HL-60/S4 treated with phorbol 12-myristate 13-acetate at 8.2 ng/mL for 4 days and 3 days (cell line): ENCODE results near the gene DCC.

Experiments used
- in situ Hi-C: fragments of 300-500 bp; cut with MboI; formaldehyde crosslinking; loops from 2 replicates; pipeline ENCODE4 v1.15.0; 2022; ENCODE audit warnings: low sequenced_read_pairs

Gene DCC

DNA sequence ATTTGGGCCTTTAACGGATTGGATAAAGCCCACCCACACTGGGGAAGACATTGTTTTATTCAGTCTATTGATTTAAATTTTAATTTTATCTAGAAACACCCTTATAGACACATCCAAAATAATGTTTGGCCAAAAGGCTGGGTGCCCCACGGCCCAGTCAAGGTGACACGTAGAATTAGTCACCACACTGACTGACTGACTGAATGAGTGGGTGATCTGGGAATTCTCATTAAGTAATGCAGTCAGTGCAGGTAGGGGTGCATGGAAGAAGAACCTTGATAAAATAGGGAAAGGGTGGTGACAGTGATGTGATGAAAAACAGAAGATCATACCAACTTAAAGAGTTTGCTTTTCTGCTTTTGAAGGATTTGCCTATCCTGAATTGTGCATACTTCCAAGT is 554.8 kb downstream of the DCC start:
- in situ Hi-C loops, result no loop called here

DNA sequence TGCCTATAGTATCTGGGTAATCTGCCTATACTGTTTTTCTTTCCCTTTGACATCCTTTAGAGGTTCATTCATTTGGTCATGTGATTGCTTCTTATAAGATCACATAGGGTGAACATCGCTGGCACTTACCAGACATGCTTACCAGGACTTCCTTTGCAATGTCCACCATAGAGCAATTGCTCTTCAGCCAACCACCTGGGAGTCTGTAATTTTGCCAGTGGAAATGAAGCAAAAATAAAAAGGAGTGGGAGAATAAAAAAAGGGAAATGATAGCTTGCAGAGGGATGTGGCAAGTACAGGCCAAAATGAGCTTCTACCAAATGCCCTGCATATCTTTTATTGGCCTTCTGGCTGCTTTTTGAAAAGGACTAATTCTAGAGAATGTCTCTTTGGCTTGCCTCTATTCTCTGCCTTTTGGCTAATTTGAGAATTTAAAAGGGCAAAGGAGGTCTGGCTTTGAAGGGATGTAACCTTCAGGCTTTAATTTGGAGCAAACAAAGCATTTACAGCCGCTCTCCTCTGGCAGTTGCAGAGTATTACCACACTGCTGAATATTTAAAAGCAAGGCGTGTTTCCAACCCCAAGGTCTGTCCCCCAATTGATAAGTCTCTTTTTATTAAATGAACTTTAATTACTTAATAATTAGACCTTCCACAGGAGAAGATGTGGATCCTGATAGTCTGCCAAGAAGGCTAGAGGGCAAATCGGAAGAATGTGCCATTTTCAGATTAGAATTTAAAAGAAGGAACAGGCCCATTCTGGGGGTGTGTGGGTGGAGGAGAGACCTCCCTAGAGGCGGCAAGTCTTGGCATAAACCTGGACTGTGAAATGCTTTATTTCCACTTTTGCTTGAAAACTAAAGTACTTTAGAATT is 557.9 kb downstream of the DCC start:
- in situ Hi-C loops, result no loop called here

DNA sequence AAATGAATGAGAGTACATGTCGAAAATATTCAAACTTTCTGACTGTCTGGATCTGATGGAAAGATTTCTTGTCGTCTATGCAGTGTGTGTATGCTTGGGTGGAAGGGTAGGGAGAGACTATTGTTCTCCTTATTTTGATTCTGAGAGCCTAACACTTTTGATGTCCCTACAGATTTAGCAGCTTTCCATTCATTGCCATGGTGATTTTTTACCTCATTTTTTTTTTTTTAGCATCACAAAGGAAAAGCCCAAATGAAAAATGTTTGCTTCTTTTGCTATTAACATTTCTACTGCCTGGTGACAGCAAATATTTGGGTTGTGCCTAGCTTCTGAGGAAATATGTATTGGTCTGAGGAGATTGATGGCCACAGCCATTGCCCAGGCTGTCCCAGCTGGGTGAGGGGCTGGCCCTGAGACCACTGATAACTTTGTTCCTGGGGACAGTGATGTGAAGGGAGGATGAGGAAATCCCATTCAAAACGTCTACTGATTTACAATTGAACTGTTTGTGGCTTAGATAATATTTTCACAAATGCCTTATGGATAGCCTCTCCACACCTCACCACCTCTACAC is 558.6 kb downstream of the DCC start:
- in situ Hi-C loops, result no loop called here

DNA sequence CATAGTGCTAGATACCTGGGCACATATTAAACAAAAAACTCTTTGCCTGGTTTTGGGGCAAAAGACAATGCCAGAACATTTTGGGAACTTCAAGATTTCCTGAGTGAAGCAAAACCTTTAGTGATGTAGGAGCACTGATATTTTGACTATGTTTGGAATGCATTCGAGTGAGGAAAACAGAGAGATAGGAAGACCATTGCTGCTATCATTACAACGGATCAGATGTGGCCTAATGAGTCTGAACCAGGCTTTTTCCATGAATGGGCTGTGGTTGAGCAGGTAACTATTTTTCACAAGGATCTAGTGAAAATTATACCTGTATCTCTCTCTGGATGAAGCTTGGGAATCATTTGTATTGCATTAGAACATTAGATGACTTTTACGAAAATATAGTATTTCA is 562.2 kb downstream of the DCC start:
- in situ Hi-C loops, result no loop called here

DNA sequence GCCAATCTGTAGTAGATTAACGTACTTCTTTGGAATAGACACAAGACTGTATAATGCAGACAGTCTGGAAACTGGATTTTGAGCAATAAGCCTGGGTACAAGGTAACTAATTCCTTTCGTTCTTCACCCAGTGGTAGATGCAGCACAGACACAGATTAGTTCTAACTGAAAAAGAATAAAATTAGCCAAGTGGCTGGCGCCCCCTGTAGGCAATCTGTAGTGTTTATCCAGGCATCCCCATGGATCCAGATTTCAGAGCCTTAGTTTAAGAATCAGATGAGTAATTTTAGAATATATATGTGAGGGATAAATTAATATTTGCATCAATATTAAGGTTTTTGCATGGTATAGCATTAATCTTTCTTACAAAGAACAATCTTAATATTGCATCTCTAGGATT is 563.9 kb downstream of the DCC start:
- in situ Hi-C loops, result no loop called here

GRCh38 chr18:52907543-52908308 is 567.7 kb downstream of the DCC start:
- in situ Hi-C loops, result no loop called here

GRCh38 chr18:52914148-52914547 is 574.2 kb downstream of the DCC start:
- in situ Hi-C loops, result no loop called here

- in situ Hi-C loops, result no loop called here
Observed at GRCh38 chr18:52920665-52921064, 580.7 kb downstream of the DCC start.

DNA sequence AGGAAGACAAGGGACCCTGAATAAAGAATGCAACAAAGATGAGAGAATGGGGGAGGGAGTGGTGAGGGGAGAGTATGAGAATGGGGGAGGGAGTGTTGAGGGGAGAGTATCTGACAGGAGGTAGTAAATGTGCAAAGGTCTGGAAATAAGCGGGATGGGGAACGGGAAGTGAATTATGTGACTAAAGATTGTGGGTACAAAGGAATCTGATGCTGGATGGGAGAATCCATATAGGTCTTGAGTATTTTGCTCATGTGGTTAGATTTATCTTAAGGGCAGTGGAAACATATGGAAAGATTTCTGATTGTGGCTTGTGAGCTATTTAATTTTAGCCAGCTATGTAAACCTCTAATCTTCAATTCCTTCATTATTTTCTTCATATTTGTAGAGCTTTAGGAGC is 593.4 kb downstream of the DCC start:
- in situ Hi-C loops, result no loop called here

- in situ Hi-C loops, result no loop called here
Observed at GRCh38 chr18:52936931-52937330, 596.9 kb downstream of the DCC start.

DNA sequence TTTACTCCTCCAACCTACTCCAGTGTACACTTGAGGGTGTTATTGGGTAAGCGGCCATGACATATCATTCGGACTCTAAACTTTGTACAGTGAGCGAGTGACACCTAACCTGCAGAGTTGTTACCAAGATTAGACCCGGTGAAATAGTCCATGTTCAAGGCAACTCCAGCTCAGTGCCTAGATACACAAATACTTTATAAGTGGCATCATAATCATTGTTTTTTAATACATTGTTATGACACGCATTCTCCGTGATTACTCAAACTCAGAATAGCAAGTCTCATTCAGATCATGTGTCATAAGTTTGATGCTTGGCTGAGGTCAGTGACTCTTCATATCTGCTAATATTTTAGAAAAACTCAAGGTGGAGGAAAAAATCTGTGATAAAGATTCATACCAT is 597.8 kb downstream of the DCC start:
- in situ Hi-C loops, result no loop called here

DNA sequence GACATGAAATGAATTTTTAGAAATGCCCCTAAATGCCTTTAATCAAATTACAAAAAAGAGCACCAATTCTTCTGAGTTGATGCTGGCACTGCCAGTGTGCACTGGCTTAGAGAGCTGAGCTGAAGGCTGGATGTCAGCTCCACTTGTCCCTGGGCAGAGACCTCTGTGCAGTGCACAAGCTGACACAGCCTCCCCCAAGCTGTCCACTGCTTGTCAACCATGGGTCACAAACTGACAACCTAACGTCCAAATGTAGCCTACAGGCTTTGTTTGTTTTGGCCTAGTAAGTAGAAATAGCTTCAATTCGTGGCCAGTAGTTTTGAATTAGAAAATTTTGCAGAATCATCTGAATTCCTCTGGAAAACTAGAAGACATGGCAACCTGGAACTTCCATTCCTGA is 605.6 kb downstream of the DCC start:
- in situ Hi-C loops, result no loop called here

GRCh38 chr18:52948868-52949444 is 609.0 kb downstream of the DCC start:
- in situ Hi-C loops, result no loop called here

DNA sequence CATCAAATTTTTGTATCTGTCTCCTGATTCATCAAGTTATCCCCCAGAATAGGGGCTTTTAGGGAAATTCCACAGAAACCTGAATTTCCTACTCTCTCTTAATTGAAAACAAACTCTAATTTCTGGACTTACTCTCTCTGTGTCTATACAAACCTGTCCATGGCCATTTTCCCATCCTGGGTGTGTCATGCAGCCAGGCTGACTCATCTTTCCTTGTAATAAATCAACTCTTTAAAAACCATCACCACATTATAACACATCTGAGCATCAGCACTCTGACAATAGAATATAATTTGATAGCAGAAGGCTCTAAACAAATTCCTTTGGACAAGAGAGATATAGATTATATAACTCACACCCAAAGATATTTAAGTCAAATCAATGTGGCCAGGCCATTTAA is 610.2 kb downstream of the DCC start:
- in situ Hi-C loops, result no loop called here

DNA sequence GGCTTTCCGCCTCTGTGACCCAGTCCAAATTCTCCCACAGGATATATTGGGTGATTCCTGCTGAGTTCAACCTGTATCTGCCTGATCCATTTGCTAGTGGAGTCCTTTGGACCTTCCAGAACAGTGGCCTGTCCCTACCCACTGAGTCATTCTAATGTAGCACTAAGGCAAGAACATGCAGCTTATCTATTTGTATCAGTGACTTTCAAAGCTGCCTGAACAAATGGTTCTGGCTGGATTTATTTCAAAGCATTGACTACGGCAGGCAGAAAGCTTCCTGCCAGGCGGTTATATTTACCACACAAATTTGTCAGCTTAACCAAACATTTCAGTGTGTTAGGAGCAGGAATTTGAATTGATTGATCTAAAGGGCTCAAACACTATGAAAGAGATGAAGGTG is 613.4 kb downstream of the DCC start:
- in situ Hi-C loops, result no loop called here

DNA sequence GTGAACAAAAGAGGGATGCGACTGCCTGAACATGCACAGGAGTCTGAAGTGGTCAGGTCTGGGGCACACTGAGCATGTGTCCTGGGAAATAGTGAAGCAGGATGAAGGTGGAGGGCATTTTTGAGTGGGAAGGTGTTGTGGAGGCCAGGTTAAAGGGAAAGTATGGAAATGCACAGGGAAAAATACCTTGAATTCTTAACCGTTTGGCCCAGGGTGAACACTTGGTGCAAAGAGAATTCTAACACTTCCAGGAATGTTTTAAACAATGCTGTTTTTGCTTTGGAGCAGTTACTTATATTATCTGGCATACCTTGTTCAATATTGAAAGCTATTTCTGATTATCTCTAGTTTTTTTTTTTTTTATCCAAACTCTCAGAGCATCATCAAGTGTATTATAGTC is 623.5 kb downstream of the DCC start:
- in situ Hi-C loops, result no loop called here

DNA sequence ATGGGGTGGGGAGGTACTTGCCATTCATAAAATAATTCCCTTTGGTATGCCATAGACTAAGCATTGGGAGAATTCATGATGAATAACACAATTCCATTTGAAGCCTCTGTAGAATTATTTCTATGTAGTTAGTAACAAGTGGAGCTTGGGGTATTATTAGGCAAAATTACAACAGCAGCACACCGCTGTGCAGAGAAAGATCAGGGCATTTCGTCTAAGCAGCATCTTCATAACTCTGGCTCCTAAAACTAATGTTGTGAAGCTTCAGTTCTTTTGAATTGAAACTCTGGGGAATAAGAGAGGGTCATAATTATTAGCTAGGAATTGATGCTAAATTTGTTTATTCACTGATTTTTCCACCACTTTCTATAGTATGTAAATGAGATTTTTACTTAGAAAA is 630.7 kb downstream of the DCC start:
- in situ Hi-C loops, result no loop called here

DNA sequence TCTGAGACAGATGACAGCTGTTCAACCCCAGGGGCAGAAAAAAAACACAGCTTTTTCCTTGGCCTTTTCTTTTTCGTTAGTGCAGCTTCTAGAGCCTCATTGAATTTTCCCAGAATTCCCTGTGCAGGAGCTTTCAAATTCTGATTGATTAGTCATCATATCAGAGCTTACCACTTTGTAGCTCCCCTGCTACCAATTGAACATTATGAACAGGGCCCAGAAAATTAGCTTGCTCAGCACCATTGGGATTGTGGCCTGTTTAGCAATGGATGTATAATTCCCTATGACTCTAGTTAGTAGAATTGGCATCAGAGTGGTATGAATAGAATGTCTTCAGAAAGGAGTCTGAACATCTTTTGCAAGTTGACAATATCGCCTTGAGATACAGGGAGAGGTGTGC is 631.1 kb downstream of the DCC start:
- in situ Hi-C loops, result no loop called here

- in situ Hi-C loops, result no loop called here
Observed at GRCh38 chr18:52979892-52980291, 639.9 kb downstream of the DCC start.

DNA sequence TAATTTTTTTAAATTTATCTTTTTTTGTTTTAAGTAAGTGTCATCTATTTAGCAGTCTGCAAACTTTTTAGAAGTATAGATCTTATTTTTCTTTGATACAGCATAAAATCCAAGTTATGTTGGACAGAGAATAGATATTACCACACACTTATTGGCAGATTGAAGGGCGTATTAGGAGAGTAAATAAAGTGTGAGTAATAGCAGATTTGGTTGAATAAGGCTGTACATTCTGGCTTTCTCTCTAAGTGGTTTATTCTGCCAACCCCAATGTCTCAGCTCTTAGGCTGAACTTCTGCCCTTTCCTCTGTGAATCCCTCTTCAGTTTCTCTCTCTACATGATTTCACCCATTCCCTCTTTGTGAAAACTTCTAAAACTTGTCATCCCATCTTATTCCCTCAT is 651.2 kb downstream of the DCC start:
- in situ Hi-C loops, result no loop called here

DNA sequence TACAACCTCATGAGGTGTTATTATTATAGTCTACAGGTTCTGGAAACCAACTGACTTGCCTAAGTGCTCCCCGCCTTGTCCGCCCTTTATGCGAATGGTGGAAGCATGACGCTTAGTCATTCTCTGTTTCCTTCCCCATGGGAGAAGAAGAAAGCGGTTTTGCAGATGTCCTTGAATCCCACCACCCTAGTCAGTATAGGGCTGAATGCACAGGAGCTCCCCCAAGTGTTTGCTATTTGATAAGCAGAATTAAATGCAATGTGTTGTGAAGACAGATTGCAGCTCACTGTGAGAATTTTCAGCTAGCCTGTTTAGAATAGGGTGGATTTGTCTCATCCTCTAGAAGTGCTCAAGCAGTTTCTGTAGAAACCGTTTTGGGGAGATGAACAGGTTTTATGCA is 652.0 kb downstream of the DCC start:
- in situ Hi-C loops, result no loop called here

- in situ Hi-C loops, result no loop called here
Observed at GRCh38 chr18:52995875-52996274, 655.9 kb downstream of the DCC start.
